PFSK-1 (cell line): ENCODE results near the gene IFT57.

ENCODE experiments used
- FOXP2 ChIP-seq: optimal IDR thresholded peaks from 2 replicates; pipeline ENCODE3; 2011; ENCODE audit warnings: borderline replicate concordance, control low read depth, inconsistent platforms; ENCODE audit not compliant: insufficient read depth; ENCODE audit errors: extremely low read length, extremely low read depth
- POLR2AphosphoS5 ChIP-seq: IDR thresholded peaks from 2 replicates; pipeline ENCODE4 v1.6.1; 2012; ENCODE audit warnings: low read depth, mild to moderate bottlenecking, control low read depth, low read length, moderate library complexity
- SIN3A ChIP-seq: IDR thresholded peaks from 2 replicates; pipeline ENCODE4 v1.6.1; 2012; ENCODE audit warnings: mild to moderate bottlenecking, low read length, moderate library complexity, borderline replicate concordance; ENCODE audit not compliant: insufficient read depth
- TAF1 ChIP-seq: IDR thresholded peaks from 2 replicates; pipeline ENCODE4 v1.6.1; 2012; ENCODE audit warnings: low read length, control low read depth, borderline replicate concordance; ENCODE audit not compliant: insufficient read depth
- TF ChIP-seq, protein P1 (sequence below), 2 experiments: IDR thresholded peaks; 2 replicates each; pipeline versions ENCODE4 v1.6.1 to v1.8.0; 2011 to 2012; ENCODE audit warnings: low read depth in 2 of 2, low read length in 2 of 2, control low read depth in 1 of 2, inconsistent platforms in 1 of 2, mild to moderate bottlenecking in 1 of 2, moderate library complexity in 1 of 2; ENCODE audit not compliant: insufficient read depth in 1 of 2

DNA sequence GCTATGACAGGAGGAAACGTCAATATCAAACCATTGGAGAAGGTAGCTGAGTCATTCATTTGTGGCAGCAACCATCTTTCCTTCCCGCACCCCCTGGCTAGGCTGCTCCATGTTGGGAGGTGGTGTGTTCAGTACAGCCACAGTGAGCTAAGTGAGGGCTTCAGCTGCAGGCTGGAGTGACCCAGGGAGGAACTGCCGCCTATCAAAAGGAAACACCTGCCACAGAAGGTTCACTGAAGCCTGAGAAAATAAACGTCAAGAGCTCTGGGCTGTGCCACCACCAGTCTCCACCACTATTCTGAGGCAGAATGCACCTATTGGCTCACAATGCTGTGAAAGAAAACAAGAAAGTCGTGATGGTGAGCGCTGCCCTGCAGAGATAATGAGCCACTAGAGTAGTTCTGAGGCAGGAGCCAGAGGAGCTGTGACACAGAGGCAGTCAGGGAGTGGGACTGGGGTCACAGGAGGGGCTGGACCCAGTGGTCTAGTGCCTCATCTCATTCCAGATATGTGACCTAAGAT lies 96.6 kb downstream of the IFT57 start:
- no peak for TF ChIP-seq POLR2AphosphoS5
- TF ChIP-seq TAF1, result no peak
- TF ChIP-seq SIN3A, result no peak
- TF ChIP-seq, protein P1, sequence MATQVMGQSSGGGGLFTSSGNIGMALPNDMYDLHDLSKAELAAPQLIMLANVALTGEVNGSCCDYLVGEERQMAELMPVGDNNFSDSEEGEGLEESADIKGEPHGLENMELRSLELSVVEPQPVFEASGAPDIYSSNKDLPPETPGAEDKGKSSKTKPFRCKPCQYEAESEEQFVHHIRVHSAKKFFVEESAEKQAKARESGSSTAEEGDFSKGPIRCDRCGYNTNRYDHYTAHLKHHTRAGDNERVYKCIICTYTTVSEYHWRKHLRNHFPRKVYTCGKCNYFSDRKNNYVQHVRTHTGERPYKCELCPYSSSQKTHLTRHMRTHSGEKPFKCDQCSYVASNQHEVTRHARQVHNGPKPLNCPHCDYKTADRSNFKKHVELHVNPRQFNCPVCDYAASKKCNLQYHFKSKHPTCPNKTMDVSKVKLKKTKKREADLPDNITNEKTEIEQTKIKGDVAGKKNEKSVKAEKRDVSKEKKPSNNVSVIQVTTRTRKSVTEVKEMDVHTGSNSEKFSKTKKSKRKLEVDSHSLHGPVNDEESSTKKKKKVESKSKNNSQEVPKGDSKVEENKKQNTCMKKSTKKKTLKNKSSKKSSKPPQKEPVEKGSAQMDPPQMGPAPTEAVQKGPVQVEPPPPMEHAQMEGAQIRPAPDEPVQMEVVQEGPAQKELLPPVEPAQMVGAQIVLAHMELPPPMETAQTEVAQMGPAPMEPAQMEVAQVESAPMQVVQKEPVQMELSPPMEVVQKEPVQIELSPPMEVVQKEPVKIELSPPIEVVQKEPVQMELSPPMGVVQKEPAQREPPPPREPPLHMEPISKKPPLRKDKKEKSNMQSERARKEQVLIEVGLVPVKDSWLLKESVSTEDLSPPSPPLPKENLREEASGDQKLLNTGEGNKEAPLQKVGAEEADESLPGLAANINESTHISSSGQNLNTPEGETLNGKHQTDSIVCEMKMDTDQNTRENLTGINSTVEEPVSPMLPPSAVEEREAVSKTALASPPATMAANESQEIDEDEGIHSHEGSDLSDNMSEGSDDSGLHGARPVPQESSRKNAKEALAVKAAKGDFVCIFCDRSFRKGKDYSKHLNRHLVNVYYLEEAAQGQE (IDR thresholded peaks at IDR 0.05; ENCODE audit: insufficient read depth in 1 of 2, low read depth in 2 of 2, low read length in 2 of 2), result no peak
- no peak for TF ChIP-seq FOXP2
